Muscle of back (tissue), 11 donors: Measurements from ENCODE around the gene LAMC3. TPM values are rescaled to one million over a fixed set of nuclear protein-coding genes. Genes with fewer than 3 reads are reported as not detected.

Experiments
- DNase-seq, 3 donors: peaks; one replicate each; pipeline versions ENCODE4 v3.0.0 to v3.0.0-alpha.2; 2013
- polyA plus RNA-seq, 10 donors: library from polyadenylated mRNA; unstranded; fragments of 120-200 nt; gene quantifications; one replicate each; pipeline ENCODE4 v1.2.1, GENCODE V29; 2013; ENCODE audit not compliant: insufficient read length in 10 of 10

The LAMC3 gene
- polyA plus RNA-seq, 10 donors = 1.1 to 8.4 (median 2.4) TPM

DNA sequence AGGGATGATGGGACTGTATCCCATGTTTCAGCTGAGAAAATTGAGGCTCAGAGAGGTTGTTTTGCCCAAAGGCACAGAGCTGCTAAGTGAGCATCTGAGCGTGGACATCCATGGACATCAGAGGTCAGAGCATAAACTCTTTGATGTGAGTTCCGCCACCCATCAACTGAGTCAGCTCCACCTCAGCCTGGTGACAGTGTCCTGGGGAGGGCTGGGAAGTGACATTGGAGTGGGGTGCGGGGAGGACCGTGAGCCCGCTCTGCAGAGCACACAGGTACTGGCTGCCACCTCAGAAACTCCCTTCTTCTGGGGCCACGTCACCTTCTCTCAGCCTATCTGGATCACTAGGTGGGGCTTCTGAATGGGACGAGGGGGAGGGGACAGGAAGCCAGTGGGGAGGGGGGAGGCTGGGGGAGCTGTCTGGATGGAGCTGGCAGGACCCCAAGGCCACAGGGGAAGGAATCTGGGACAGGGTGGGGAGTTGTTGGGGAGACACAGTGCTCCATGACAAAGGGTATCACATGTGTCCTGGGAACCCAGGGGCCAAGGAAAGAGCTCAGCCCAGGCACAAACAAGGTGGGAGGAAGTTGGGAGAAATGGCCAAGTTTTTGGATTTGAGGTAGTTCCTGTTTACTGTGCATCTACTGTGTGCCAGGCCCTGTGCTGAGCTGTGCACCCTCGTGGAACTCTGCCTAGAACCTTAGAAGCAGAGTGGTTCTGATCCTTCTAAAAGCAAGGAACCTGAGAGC, 2.5 kb downstream of the LAMC3 start:
- no peak for DNase-seq

DNA sequence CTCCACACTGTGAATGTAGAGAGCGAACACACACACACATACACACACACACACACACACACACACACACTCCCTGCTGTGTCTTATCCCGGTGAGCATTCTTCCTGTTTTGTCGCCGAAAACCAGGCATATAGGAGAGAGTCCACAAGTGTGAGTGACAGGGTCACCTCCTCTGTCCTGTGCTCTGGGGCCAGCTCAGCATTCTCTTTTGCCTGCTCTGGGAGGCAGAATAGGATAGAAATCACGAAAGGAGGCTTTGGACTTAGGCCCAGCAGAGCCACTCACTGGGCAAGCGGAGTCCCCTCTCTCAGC, 3.0 kb downstream of the LAMC3 start:
- DNase-seq = peak in 1 of 3 donors; percentile 39

DNA sequence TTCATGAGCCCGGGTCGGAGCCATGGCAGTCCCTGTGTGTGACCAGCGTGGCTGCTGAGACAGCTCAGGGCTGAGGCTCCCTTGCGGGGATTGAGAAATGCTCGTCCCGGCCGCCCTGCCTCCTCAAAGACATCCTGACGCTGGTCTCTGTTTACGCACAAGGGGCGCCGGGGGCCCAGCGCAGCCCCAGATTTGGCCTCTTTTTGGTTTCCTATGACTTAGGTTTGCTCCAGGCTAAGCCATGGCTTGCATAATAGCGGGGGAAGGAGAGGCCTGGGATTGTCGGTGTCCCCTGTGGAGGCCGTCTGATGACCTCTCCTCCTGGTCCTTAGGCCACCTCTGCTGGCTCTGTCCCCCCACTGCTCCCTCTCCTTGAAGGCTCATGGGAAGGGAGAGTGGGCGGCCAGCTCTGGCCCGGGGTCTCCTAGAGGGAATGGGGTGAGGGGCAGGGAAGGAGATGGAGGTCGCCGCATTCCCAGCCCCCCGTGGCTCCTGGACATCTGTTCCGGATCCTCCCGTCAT, 3.5 kb downstream of the LAMC3 start:
- DNase-seq = peak in 1 of 3 donors; percentile 53

DNA sequence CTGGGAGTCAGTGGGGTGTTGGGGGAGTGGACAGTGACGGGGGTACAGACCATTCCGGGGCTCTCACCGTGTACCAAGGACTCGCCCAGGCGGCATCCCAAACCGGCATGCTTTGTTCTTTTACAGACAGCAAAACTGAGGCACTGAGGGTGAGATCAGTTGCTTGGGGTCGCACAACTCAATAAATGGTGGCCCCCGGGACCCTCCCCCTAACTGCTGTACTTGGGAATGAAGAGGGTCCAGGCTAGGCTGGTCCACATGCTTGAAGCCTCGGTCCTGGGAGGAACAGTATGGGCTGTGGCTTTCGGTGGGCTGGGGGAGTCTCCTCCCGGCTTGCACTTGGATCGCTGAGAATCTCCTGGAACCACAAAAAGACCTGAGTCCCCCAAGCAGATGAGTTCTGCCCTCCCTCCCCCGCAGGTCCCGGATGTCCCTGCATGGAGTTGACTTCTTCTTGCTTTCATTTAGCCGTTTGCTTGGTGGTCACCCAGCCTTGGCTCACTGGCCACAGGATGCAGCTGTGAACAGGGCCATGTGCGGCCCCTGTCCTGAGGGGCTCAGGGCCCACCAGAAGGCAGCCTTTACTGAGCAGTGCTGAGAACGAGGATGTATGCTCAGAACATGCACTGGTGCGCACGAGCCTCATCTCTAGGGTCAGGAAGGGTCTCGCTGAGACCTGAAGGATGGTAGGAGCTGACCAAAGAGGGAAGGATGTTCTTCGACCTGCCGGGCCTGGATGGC, 4.2 kb downstream of the LAMC3 start:
- DNase-seq = no peak

DNA sequence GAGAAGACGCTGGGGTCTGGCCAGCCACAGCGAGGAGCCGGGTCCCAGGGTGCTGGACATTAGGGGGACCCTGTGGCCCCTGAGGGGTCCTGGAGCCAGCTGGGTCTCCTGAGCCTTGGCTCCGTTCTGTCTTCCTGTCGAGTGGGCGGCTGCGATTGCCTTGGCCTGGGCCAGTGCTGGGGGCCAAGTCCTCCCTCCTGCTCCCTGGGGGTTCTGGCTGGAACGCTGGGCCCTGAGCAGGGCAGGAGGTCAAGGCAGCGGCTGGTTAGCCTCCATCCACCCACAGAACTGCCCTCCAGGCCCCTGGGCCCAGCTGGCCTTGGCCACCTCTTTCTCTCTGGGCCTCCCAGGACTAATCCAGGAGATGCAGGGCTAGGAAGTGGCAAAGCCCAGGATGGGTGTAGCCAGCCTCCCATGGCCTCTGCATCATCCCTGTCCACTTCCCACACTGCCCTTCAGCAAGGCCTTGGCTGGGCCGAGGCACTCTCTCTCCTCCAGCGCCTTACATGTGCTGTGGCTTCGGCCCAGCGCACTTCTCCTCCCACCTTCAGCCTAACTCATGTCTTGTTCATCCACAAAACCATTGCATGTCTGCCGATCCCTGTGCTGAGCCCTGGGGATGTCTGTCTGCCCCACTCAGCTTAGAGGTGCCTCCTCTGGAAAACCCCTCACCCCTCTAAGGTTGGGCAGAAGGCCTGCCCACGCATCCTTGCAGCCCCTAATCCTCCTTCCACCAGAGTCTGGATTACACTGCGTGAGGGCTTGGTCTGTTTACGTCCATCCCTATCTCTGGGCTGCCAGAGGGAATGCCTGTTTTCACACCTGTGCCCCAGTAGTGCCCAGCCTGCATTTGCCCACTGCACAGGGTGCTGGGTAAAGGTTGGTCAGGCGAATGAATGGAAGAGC, 5.0 kb downstream of the LAMC3 start:
- no peak for DNase-seq

DNA sequence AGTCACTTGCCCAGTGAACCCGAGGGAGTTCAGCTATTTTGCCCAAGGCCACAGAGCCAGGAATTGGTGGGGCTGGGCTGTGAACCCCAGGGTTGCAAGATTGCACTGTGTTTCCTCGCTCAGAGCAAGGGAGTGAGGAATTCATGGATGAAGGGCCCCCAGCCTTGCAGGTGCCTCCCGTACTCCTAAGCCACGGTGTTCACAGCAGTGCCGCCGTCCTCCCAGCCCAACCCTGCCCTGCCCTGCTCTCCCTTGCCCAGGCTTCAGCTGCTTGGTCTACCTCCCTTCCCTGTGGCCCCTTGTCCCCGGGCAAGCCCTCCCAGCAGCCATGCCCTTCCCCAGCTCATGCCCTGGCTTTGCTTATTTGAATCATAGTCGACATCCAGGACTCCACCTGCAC, 6.1 kb downstream of the LAMC3 start:
- no peak for DNase-seq

DNA sequence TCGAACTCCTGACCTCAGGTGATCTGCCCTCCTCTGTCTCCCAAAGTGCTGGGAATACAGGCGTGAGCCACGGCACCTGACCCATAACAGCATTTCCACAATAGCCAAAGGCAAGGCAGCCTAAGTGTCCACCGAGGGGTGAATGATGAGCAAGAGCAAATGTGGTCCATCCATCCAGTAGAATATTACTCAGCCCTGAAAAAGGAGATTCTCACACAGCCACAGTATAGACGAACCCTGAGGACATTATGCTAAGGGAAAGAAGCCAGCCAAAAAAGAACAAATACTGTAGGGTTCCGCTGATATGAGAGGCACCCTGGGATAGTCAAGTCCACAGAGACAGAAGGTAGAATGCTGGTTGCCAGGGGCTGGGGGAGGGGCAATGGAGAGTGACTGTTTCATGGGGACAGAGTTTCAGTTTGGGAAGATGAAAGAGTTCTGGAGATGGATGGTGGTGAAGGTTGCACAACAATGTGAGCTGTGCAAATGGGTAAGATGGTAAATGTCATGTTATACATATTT, 7.0 kb downstream of the LAMC3 start:
- no peak for DNase-seq

DNA sequence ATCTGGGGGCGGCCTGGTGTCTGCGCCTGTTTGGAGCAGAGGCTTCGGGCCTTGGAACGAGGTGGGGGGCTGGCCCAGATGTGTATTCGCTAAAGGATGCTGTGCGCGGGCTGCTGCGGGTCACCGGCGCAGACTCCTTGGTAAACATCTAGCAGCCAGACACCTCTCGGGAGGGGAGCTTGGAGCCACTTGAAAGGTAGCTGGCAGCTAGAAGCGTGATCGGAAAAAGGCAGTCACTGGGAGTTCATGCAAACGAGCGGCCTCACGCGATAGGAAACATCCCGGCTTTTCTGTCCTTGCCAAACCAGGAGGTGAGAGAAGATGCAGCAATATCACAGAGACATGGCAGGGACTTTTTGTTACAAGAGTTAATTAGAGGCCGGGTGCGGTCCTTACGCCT, 8.1 kb downstream of the LAMC3 start:
- peak in 1 of 3 donors; percentile 38 for DNase-seq

DNA sequence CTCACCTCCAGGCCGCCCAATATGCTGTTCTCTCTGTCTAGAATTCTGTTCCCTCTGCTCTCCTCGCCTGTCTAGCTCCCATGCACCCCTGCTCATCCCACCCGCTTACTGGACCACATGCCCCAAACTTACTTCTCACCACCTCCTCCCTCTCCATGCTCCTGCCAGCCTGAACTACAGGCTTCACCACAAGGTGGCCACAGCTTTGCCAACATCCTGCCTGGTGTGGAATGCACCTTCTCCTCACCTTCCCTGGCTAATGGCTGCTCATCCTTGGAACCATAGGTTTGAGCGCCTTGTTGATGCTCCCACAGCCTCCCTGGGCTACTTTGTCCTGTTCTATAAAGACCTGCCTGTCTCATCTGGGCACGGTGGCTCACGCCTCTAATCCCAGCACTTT, 9.6 kb downstream of the LAMC3 start:
- DNase-seq = no peak

DNA sequence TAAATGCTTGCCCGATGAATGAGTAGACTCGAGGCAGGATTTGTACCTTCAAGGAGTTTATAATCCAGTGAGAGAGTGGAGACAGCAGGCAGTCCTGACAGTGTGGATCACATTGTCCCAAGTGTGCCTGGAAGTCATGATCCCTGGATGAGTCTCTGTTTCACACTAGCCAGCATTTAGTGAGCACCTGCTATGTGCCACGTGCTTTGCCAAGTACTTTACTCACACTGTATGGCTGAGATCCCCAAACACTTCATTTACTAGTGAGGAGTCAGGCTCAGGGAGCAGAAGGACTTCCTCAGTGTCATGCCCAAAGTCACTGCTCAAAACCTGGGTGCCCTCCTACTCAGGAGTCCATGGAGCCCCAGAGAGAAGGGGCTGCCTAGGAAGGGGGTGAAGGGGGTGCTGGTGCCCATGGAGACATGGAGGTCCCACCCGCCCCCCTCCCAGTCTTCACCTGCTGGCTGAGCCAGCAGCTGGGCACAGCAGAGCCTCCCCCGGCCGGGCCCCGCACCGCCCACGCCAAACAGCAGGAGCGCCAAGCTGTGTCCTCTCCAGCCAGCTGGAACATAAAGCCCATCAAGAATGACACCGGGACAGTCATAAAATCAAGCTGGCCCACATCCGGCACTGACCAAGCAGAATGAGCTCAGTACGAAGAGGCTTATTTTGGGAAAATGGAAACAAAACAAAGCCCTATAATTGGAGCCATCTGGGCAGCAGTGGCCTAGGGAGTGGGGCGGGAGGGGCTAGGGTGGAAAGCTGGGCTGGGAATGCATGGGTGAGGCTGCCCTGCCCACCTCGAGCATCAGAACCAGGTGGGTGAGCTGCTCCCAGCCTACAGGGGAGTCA, 10.6 kb downstream of the LAMC3 start:
- DNase-seq = peak in 2 of 3 donors; percentile 41 to 73

DNA sequence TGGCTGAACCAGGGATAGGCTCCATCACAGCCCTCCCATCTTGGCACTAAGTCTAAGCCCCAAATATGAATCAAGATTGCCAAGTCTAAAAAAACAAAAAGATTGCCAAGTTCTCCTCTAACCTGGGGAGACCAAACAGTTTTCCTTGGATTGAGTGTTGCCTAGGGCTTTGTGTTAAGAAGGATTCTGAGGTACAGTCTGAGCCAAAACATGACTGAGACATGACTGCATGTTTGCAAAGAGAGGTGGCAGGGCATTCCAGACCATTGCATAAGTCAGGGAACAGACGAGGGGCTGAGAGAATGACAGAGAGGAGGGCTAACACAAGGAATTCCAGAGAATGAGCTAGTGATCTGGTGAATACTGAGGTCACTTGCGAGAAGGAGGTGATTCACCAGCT, 11.4 kb downstream of the LAMC3 start:
- DNase-seq = peak in 1 of 3 donors; percentile 23

DNA sequence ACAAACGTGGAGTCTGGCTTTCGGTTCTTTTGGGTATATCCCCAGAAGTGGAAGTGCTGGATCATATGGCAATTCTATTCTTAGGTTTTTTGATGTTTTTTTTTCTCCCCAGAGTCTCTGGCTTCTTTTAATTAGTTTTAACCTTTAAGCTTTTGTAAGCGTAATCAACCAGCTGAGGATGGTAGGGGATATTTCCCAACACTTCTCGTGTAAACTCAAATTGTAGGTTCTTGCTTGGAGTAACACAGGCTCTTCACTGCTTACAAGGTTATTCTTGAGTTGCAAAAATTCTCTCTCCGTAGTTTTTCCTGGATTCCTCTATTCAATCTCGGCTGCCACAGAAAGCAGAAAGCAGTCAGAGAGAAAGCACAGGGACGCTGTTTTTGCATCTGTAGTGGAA, 11.9 kb downstream of the LAMC3 start:
- no peak for DNase-seq

DNA sequence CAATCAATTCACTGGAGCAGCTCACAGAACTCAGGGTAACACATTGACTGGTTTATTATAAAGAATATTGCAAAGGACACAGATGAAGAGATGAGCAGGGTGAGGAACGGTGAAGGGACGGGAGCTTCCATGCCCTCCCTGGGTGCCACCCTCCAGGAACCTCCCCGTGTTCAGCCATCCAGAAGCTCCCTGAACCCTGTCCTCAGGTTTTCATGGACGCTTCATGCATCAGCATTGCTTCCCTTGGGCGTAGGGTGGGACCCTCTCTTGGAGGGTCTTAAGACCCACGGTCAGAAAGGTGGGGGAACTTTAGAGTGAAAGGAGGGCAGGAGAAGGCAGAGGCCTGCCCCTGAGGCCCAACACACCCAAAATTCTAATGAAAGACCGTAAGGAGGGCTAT, 12.8 kb downstream of the LAMC3 start:
- no peak for DNase-seq

DNA sequence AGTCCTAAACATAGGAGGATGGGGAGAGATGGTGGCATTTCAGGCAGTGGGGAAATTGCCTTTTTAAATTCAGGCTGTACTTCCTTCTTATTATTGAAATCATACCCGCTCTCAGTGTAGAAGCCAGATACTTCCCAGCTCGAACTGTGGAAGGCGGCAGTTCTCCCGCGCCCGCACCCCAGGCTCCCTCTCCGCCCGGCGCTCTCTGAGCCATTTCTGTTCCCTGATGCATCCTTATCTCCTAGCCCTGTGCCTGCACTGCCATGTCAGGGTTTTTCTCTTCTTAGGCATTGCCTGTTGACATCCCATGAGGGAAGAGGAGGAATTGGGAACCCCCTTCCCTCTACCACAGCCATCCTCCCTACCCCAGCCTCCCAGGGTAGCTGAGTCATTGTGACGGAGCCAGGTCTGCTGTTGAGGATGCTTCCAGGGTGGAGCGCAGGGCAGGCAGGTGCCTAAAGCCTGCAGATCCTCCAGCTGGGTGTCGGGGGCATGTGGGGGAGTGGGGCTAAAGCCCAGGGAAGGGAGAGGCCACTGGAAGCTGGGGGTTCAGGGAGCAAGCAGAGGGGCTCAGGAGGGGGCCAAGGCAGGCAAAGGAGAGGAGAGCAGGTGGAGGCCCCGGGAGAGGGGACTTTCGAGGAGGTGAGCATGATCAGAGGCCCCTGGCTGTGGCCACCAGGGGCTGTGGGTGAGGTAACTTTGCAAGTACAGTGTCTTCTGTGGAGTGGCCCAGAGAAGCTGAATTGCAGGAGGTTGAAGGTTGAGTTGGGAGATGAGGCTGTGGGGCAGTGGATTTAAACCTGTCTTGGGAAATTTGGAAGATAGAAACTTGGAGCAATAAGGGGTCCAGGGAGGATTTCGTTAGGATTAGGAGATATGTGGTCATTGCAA, 16.2 kb downstream of the LAMC3 start:
- no peak for DNase-seq

DNA sequence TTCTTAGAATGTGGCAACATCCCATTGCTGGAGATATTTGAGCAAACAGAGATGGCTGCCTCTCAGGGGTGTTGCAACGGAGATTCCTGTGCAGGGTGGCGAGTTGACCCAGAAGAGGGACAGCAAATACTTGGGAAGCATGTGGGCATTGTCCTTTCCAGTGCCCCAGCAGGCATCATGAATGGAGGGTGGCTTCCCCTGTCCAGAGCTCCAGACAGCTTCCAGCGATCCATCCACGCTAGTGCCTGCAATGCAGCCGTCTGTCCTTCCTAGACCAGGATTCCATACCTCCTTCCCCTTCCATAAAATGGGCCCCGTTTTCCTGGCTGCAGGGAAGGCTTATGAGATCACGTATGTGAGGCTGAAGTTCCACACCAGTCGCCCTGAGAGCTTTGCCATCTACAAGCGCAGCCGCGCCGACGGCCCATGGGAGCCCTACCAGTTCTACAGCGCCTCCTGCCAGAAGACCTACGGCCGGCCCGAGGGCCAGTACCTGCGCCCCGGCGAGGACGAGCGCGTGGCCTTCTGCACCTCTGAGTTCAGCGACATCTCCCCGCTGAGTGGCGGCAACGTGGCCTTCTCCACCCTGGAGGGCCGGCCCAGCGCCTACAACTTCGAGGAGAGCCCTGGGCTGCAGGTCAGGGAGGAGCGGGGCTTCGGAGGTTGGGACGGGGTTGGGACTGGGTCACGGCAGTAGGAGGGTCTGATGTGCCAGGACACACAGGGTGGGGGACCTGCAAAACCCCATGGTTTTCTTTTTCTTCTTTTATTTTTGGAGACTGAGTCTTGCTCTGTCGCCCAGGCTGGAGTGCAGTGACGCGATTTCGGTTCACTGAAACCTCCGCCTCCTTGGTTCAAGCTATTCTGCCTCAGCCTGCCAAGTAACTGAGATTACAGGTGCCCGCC, 17.2 kb downstream of the LAMC3 start:
- DNase-seq = no peak

DNA sequence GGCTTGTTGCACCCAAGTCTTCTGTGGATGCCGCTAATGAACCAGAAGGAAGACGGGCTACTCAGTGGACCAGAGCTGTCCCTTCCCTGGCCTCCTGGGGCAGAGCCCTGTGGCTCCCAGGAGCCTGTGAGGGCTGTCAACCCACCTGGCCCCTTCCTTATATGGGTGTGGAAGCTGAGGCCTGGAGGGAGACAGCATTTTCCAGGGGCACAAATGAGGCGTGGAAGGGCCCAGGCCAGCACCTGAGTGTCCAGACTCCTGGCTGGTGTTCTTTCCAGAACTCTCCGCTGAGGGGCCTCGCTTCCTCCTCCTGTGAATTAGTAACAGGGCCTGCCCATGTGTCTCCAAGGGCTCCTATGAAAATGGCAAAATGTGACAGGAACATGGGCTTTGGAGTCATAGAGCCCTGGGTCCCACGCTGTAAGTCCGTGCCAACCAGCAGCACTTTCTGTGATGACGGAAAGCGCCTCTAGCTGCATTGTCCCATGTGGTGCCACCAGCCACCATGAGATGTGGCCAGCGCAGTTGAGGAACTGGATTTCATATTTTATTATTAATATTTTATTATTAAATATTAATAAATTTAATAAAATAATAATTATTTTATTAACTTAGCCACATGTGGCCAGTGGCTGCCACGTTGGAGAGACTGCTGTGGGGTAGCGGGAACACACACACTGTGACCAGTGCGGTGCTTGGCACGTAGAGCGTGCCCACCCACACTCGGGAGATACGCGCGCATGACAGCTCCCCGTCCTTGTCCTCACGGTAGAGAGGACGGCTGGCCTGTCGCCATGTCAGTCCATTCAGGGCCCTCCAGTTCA, 18.3 kb downstream of the LAMC3 start:
- no peak for DNase-seq

DNA sequence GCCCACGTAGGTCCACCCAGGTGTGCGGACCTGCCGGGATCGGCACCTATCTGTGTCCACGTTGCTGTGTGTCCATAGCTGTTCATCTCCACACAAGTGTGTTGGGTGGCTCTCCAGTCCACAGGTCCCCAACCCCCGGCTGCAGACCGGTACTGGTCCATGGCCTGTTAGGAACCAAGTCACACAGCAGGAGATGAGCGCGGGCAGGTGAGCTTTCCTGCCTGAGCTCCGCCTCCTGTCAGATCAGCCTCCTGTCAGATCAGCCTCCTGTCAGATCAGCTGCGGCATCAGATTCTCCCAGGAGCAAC, 18.9 kb downstream of the LAMC3 start:
- DNase-seq = no peak

DNA sequence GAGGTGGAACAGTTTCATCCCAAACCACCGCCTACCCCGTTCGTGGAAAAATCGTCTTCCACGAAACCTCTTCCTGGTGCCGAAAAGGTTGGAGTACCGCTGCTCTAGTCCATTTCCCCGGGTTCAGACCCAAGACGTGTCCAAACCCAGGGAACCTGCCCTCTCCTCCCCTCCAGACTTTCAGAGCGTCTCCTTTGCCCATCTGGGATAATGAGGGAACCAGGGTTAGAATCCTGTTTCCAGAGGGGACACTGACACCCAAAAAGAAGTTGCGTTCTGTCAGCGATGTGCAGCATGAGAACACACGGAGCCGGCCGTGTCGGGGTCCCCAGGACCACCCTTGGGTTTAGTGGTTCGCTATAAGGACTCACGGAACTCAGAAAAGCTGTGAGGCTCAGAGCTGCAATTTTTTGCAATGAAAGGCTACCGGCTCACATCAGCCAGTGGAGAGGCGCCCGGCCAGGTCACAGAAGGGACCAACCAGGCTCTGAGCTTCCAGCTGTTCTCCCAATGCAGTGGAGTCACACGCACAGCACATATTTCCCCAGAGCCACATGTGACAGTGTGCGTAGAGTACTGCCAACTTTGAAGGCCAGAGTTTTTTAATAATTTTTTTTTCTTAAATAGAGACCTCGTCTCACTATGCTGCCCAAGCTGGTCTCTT, 19.4 kb downstream of the LAMC3 start:
- no peak for DNase-seq
